Left lung (tissue), 10 donors: ENCODE measurements around the gene EPN3. TPM values are rescaled to one million over a fixed set of nuclear protein-coding genes. Genes with fewer than 3 reads are reported as not detected.

Source experiments
- ATAC-seq: fragments of 200-7000 bp; cut with Tn5 transposase; one replicate; pipeline ENCODE4 v1.9.1; 2020; ENCODE audit warnings: moderate library complexity
- DNase-seq, 4 donors: peaks; one replicate each; pipeline ENCODE4 v3.0.0-alpha.2; 2013 to 2020
- H3K27ac ChIP-seq, 2 donors: fragments of 200-600 bp; sonication (generic) in 1 of 2; one replicate each; pipeline versions ENCODE4 v1.5.0 to v1.8.0; 2020 to 2021
- H3K27me3 ChIP-seq, 2 donors: fragments of 200-600 bp; sonication (generic) in 1 of 2; one replicate each; pipeline versions ENCODE4 v1.5.0 to v1.8.0; 2020 to 2021
- H3K36me3 ChIP-seq, 2 donors: fragments of 200-600 bp; sonication (generic) in 1 of 2; one replicate each; pipeline versions ENCODE4 v1.5.0 to v1.8.0; 2020 to 2021
- H3K4me1 ChIP-seq, 2 donors: fragments of 200-600 bp; one replicate each; pipeline ENCODE4 v1.8.0; 2021
- H3K4me3 ChIP-seq, 2 donors: fragments of 200-600 bp; sonication (generic) in 1 of 2; one replicate each; pipeline versions ENCODE4 v1.5.0 to v1.8.0; 2020 to 2021; ENCODE audit warnings: mild to moderate bottlenecking in 1 of 2
- H3K9me3 ChIP-seq, 2 donors: fragments of 200-600 bp; sonication (generic) in 1 of 2; one replicate each; pipeline versions ENCODE4 v1.5.0 to v1.8.0; 2020 to 2021
- CTCF ChIP-seq, 2 donors: fragments of 200-600 bp; sonication (generic) in 1 of 2; IDR thresholded peaks; one replicate each; pipeline versions ENCODE4 v1.5.0 to v1.8.0; 2021; ENCODE audit warnings: antibody characterized with exemption in 2 of 2
- intact Hi-C, 2 donors: fragments of 100-400 bp; cut with DNase I; formaldehyde crosslinking; loops; one replicate each; pipeline versions ENCODE4 v1.11.2 to v1.14.2; 2022
- polyA plus RNA-seq, 6 donors: library from polyadenylated mRNA; unstranded; fragments of 120-200 nt; gene quantifications; one replicate each; pipeline ENCODE4 v1.2.1, GENCODE V29; 2013; ENCODE audit not compliant: insufficient read length in 6 of 6
- total RNA-seq, 2 donors: library from RNA; stranded (reverse); fragmentation: NEBNext Ultra II Directional; extraction: Animal tissue kit (Norgen Biotek cat#: 25700); gene quantifications; one replicate each; pipeline ENCODE4 v1.2.1, GENCODE V29; 2021
- donor health status: DM: no; HTN: yes; CAD: no.
- donor health status: DM: no; HTN: no; CAD: no.

The EPN3 gene
- total and polyA plus RNA-seq, 8 donors: 0.55 to 6.4 (median 4.3) TPM

- no peak for DNase-seq
- no peak for ATAC-seq
- no peak overlapping the region for H3K4me3 ChIP-seq
- H3K27ac ChIP-seq: no peak overlapping the region
- no peaks in the 10 kb centered on the region for H3K36me3 ChIP-seq
- no peaks in the 10 kb centered on the region for H3K4me1 ChIP-seq
- H3K27me3 ChIP-seq: no peaks in the 10 kb centered on the region
- TF ChIP-seq CTCF (IDR thresholded peaks at IDR 0.05): no peak
- intact Hi-C loops: no loop called here
- H3K9me3 ChIP-seq: no peaks in the 10 kb centered on the region
Observed at GRCh38 chr17:50502301-50502990, 30.1 kb upstream of the EPN3 start.

GRCh38 chr17:50505591-50506130 lies 26.9 kb upstream of the EPN3 start:
- TF ChIP-seq CTCF (IDR thresholded peaks at IDR 0.05): no peak
- peaks cover 0 to 10% of the 10 kb centered on the region in 2 donors for H3K4me1 ChIP-seq
- H3K4me3 ChIP-seq: no peak overlapping the region
- no peaks in the 10 kb centered on the region for H3K36me3 ChIP-seq
- intact Hi-C loops: no loop called here
- no peak overlapping the region for H3K27ac ChIP-seq
- DNase-seq: no peak
- no peaks in the 10 kb centered on the region for H3K9me3 ChIP-seq
- no peaks in the 10 kb centered on the region for H3K27me3 ChIP-seq
- ATAC-seq: no peak

GRCh38 chr17:50506298-50506697 lies 26.2 kb upstream of the EPN3 start:
- no peak for DNase-seq
- no peaks in the 10 kb centered on the region for H3K27me3 ChIP-seq
- ATAC-seq: no peak
- H3K27ac ChIP-seq: no peak overlapping the region
- intact Hi-C loops: no loop called here
- H3K4me3 ChIP-seq: no peak overlapping the region
- TF ChIP-seq CTCF (IDR thresholded peaks at IDR 0.05): no peak
- H3K4me1 ChIP-seq: peaks cover 0 to 14% of the 10 kb centered on the region in 2 donors
- no peaks in the 10 kb centered on the region for H3K9me3 ChIP-seq
- H3K36me3 ChIP-seq: no peaks in the 10 kb centered on the region

- H3K9me3 ChIP-seq: no peaks in the 10 kb centered on the region
- no peaks in the 10 kb centered on the region for H3K27me3 ChIP-seq
- peak; percentile 77 to 95 (median 88) for DNase-seq
- H3K36me3 ChIP-seq: no peaks in the 10 kb centered on the region
- peak within 1 kb of the TSS; percentile 39 to 66 for H3K27ac ChIP-seq
- peaks cover 0 to 14% of the 10 kb centered on the region in 2 donors for H3K4me1 ChIP-seq
- TF ChIP-seq CTCF (IDR thresholded peaks at IDR 0.05): no peak
- intact Hi-C loops: no loop called here
- ATAC-seq: peak; percentile 88
- H3K4me3 ChIP-seq: peak within 1 kb of the TSS; percentile 49 to 55
Observed at GRCh38 chr17:50507871-50508572, 24.5 kb upstream of the EPN3 start, which contains the start of gene MYCBPAP. Gene MYCBPAP, plus strand, starts transcription at chr17:50508439. Its CDS starts 236 bp downstream, at chr17:50508675.
